Endothelial cell of umbilical vein (primary cell): ENCODE data around the gene CCDC18. TPM values are rescaled to one million over a fixed set of nuclear protein-coding genes. Genes with fewer than 3 reads are reported as not detected.

Source experiments
- BruUV-seq: library from RNA; stranded (reverse); fragments of 400-500 nt; replicated peaks from 2 replicates; lab custom pipeline; 2021; lab: Mats Ljungman, UMichigan
- CTCF ChIA-PET: fragments of 300-600, 350-600 bp; sonication (Branson Sonifier 250); formaldehyde crosslinking; loops from one replicate; lab custom pipeline; 2021; ENCODE audit warnings: antibody characterized with exemption, inconsistent platforms; lab: Charles Lee
- POLR2A ChIA-PET: fragments of 300-600, 350-600 bp; sonication (Branson Sonifier 250); formaldehyde crosslinking; loops from one replicate; lab custom pipeline; 2021; ENCODE audit warnings: antibody characterized with exemption, inconsistent platforms; lab: Charles Lee
- DNase-seq: peaks from one replicate; pipeline ENCODE4 v3.0.0-alpha.2; 2011; ENCODE audit warnings: low read depth, low spot score
- FAIRE-seq: peaks from 2 replicates; lab custom pipeline; 2011; peaks lifted over from hg19 to GRCh38; lab: Jason Lieb, UNC
- H2AFZ ChIP-seq: 2 replicates; pipeline ENCODE4 v1.6.0; 2012; ENCODE audit warnings: low read depth, low read length, control low read depth, inconsistent platforms
- H3K27ac ChIP-seq: 2 replicates; pipeline ENCODE4 v1.5.1; 2011; ENCODE audit warnings: low read depth, mild to moderate bottlenecking, control low read depth, low read length, moderate library complexity; ENCODE audit not compliant: insufficient read depth
- H3K27me3 ChIP-seq, 2 experiments: 2 replicates each; pipeline versions ENCODE4 v1.6.0 to v1.6.1; 2011; ENCODE audit warnings: low read length in 2 of 2, mixed read lengths in 1 of 2; ENCODE audit not compliant: control insufficient read depth in 2 of 2, insufficient read depth in 2 of 2
- H3K36me3 ChIP-seq, 2 experiments: 2 replicates in 1 of 2; 3 replicates in 1 of 2; pipeline ENCODE4 v1.5.1; 2011; ENCODE audit warnings: low read length in 2 of 2, mild to moderate bottlenecking in 1 of 2, moderate library complexity in 1 of 2; ENCODE audit not compliant: control insufficient read depth in 2 of 2, insufficient read depth in 2 of 2; ENCODE audit errors: extremely low read depth in 1 of 2
- H3K4me1 ChIP-seq: 3 replicates; pipeline ENCODE4 v1.5.1; 2011; ENCODE audit warnings: mild to moderate bottlenecking, low read length; ENCODE audit not compliant: control insufficient read depth, insufficient read depth; ENCODE audit errors: extremely low read depth
- H3K4me2 ChIP-seq: 2 replicates; pipeline ENCODE4 v1.6.1; 2011; ENCODE audit warnings: low read length, control low read depth, mixed read lengths; ENCODE audit not compliant: insufficient read depth
- H3K4me3 ChIP-seq, 3 experiments: fragments of 200-600 bp in 1 of 3; sonication (generic), shearing (Covaris generic) in 1 of 3; replicated peaks in 1 of 3; 2 replicates each; pipeline ENCODE4 v1.5.1; 2011 to 2016; ENCODE audit warnings: control low read depth in 3 of 3, low read length in 3 of 3, mild to moderate bottlenecking in 2 of 3, inconsistent platforms in 1 of 3, low read depth in 1 of 3, moderate library complexity in 1 of 3; ENCODE audit not compliant: insufficient read depth in 1 of 3
- H3K79me2 ChIP-seq: 2 replicates; pipeline ENCODE4 v1.6.0; 2012; ENCODE audit warnings: low read length, inconsistent platforms; ENCODE audit not compliant: control insufficient read depth, insufficient read depth
- H3K9ac ChIP-seq: replicated peaks from 2 replicates; pipeline ENCODE3; 2011; ENCODE audit warnings: low read length, control low read depth; ENCODE audit not compliant: insufficient read depth; ENCODE audit errors: extremely low read depth
- H3K9me1 ChIP-seq: replicated peaks from 3 replicates; pipeline ENCODE4 v1.6.0; 2011; ENCODE audit warnings: mild to moderate bottlenecking, low read length; ENCODE audit not compliant: control insufficient read depth, insufficient read depth; ENCODE audit errors: extremely low read depth
- H3K9me3 ChIP-seq: replicated peaks from 2 replicates; pipeline ENCODE4 v1.5.1; 2012; ENCODE audit warnings: low read length, inconsistent platforms; ENCODE audit not compliant: control insufficient read depth, insufficient read depth
- H4K20me1 ChIP-seq: replicated peaks from 2 replicates; pipeline ENCODE3; 2011; ENCODE audit warnings: mild to moderate bottlenecking, low read length; ENCODE audit not compliant: control insufficient read depth, insufficient read depth; ENCODE audit errors: extremely low read depth
- EZH2 ChIP-seq: IDR thresholded peaks from 2 replicates; pipeline ENCODE4 v1.6.1; 2012; ENCODE audit warnings: borderline replicate concordance, low read depth, mild to moderate bottlenecking, moderate library complexity, low read length, inconsistent platforms; ENCODE audit not compliant: severe bottlenecking
- FOS ChIP-seq: IDR thresholded peaks from 2 replicates; pipeline ENCODE4 v1.6.1; 2011; ENCODE audit warnings: mild to moderate bottlenecking, low read length, moderate library complexity, borderline replicate concordance; ENCODE audit not compliant: insufficient read depth
- GATA2 ChIP-seq: IDR thresholded peaks from 2 replicates; pipeline ENCODE4 v1.7.0; 2011; ENCODE audit warnings: low read depth, mild to moderate bottlenecking, moderate library complexity, mixed read lengths, low read length; ENCODE audit not compliant: insufficient read length, insufficient read depth
- JUN ChIP-seq: IDR thresholded peaks from 2 replicates; pipeline ENCODE4 v1.6.1; 2011; ENCODE audit warnings: borderline replicate concordance, low read depth; ENCODE audit not compliant: insufficient read length, insufficient read depth
- MYC ChIP-seq: IDR thresholded peaks from one replicate; pipeline ENCODE4 v1.6.1; 2011; ENCODE audit warnings: mild to moderate bottlenecking, low read depth, low read length
- POLR2A ChIP-seq: IDR thresholded peaks from 2 replicates; pipeline ENCODE4 v1.6.1; 2012; ENCODE audit warnings: low read depth, mild to moderate bottlenecking, control low read depth, low read length
- POLR2AphosphoS5 ChIP-seq: IDR thresholded peaks from 2 replicates; pipeline ENCODE4 v1.6.1; 2012; ENCODE audit warnings: low read depth, mild to moderate bottlenecking, control low read depth, low read length, moderate library complexity; ENCODE audit not compliant: insufficient read depth
- dilution Hi-C: fragments of 300-500 bp; cut with MboI; formaldehyde crosslinking; loops from one replicate; pipeline ENCODE4 v1.15.0; 2019; ENCODE audit warnings: low sequenced_read_pairs; ENCODE audit not compliant: extremely low pct_ligation_motif_present
- intact Hi-C: fragments of 100-400 bp; cut with micrococcal nuclease; formaldehyde crosslinking; loops from one replicate; pipeline ENCODE4 v1.10.0; 2022
- polyA plus RNA-seq, 4 experiments: library from polyadenylated mRNA; depleted of rRNA in 3 of 4; stranded (reverse) in 3 of 4; unstranded in 1 of 4; fragments of >200 nt; gene quantifications; 2 replicates each; pipeline versions ENCODE4 v1.2.1 to v1.2.3, GENCODE V29; 2011 to 2012; ENCODE audit warnings: missing spikeins in 1 of 4
- total RNA-seq: library from RNA; stranded (reverse); gene quantifications from 2 replicates; pipeline ENCODE4 v1.2.3, GENCODE V29; 2021
- TF ChIP-seq, protein P1 (sequence below), 2 donors: IDR thresholded peaks; 1 replicate in 1 of 2; 2 replicates in 1 of 2; pipeline ENCODE4 v1.5.1; 2011; ENCODE audit warnings: low read length in 2 of 2, mild to moderate bottlenecking in 2 of 2, moderate library complexity in 2 of 2, control low read depth in 1 of 2, inconsistent platforms in 1 of 2, low read depth in 1 of 2; ENCODE audit not compliant: insufficient read depth in 1 of 2; ENCODE audit errors: extremely low read depth in 1 of 2
- TF ChIP-seq, protein P2 (sequence below): IDR thresholded peaks from 2 replicates; pipeline ENCODE4 v1.6.1; 2011; ENCODE audit not compliant: insufficient read depth, insufficient read length

Gene CCDC18
- total and polyA plus RNA-seq, 2 donors (not counting 3 experiments of a cell fraction or from before 2014, with no cell fraction given), result 2.2 to 11.2 TPM

DNA sequence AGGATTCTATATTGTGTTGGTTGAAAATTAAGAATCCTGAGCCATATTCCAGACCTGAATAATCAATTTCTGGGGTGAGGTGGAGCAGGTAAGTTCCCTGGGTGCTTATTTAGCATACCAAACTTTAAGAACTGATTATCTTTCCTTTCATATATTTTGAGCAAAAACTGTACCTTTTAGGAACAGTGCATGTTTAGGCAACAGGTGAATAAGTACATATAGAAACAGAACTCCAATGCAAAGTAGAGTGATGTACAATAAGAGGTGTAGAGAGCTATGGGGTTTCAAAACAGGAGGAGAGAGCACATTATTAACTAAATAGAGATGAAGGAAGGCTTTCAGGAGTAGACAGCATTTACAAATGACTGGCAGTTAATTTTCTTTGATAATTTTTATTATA is 29.1 kb upstream of the CCDC18 start:
- CTCF ChIA-PET, result no interaction called here

More for the DNA sequence above, 29.1 kb upstream of the CCDC18 start:
- DNase-seq, result no peak
- Histone ChIP-seq H2AFZ (no peak overlapping the region), H3K9ac (no peak overlapping the region), H3K27me3 (no peaks in the 10 kb centered on the region), H3K4me1 (peaks cover 8% of the 10 kb centered on the region), H3K4me3 (no peak overlapping the region), H3K27ac (no peak overlapping the region), H3K9me3 (no peaks in the 10 kb centered on the region), H3K79me2 (peaks cover 10% of the 10 kb centered on the region), H3K9me1 (no peaks in the 10 kb centered on the region), H4K20me1 (peaks cover 2% of the 10 kb centered on the region), H3K36me3 (peaks cover 2 to 9% of the 10 kb centered on the region in 2 experiments), H3K4me2 (no peak overlapping the region)
- dilution Hi-C loops (no loop called here), intact Hi-C loops (no loop called here)
- no peak for FAIRE-seq
- POLR2A ChIA-PET, result no interaction called here
- BruUV-seq, result no TSS peak
- TF ChIP-seq POLR2A (no peak), MYC (no peak), FOS (no peak), EZH2 (no peak), JUN (no peak), GATA2 (no peak), POLR2AphosphoS5 (no peak)
- TF ChIP-seq, protein P1, sequence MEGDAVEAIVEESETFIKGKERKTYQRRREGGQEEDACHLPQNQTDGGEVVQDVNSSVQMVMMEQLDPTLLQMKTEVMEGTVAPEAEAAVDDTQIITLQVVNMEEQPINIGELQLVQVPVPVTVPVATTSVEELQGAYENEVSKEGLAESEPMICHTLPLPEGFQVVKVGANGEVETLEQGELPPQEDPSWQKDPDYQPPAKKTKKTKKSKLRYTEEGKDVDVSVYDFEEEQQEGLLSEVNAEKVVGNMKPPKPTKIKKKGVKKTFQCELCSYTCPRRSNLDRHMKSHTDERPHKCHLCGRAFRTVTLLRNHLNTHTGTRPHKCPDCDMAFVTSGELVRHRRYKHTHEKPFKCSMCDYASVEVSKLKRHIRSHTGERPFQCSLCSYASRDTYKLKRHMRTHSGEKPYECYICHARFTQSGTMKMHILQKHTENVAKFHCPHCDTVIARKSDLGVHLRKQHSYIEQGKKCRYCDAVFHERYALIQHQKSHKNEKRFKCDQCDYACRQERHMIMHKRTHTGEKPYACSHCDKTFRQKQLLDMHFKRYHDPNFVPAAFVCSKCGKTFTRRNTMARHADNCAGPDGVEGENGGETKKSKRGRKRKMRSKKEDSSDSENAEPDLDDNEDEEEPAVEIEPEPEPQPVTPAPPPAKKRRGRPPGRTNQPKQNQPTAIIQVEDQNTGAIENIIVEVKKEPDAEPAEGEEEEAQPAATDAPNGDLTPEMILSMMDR (IDR thresholded peaks at IDR 0.05; ENCODE audit: extremely low read depth in 1 of 2, insufficient read depth in 1 of 2, low read depth in 1 of 2, low read length in 2 of 2), result no peak
- TF ChIP-seq, protein P2, sequence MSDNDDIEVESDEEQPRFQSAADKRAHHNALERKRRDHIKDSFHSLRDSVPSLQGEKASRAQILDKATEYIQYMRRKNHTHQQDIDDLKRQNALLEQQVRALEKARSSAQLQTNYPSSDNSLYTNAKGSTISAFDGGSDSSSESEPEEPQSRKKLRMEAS, result no peak
